ENCODE measurements around the gene PLEKHB2. TPM values are rescaled to one million over a fixed set of nuclear protein-coding genes. Genes with fewer than 3 reads are reported as not detected.

Gene PLEKHB2
- total and polyA plus RNA-seq, 10 of the 15 experiments (the other 5 are each of a cell fraction or from before 2014, with no cell fraction given): 12.3 to 55.6 (median 26.2) TPM

DNA sequence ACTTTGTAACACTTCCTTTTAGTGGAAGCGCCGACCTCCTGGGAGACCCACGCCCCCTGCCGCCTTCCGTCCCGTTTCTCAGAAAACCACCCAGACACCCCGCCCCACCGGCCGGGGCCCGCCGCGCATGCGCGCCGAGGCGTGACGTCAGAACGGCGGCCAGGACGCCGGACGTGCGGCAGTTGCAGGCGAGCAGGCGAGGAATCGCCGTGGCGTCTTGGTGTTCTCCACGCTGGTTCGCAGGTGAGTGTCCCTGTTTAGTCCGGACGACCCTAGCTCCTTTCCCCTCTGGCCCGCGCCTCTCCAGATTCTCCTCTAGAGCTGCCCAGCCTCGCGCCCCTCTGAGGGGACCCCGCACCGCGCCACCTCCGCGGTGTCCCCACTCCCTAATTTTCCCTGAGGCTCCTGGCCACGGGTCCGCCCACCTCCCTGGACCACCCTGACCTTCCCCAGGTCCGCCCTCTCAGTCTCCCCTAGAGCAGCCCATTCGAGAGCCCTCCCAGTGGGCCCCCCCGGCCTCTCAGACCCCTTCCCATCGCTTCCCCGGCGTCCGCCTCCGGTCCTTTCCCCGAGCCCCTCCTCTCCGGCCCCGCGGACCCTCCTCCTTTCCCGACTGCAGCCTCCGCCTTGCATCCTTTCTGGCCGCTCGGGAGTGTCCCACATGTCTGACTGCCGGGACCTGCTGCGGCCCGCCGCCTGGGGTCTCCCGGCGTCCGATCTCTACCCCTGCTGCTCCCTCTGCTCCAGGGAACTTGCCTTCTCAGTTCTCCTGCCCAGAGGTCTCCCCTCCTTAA, at the start of gene PLEKHB2 (continued):
- TF ChIP-seq, protein P1, sequence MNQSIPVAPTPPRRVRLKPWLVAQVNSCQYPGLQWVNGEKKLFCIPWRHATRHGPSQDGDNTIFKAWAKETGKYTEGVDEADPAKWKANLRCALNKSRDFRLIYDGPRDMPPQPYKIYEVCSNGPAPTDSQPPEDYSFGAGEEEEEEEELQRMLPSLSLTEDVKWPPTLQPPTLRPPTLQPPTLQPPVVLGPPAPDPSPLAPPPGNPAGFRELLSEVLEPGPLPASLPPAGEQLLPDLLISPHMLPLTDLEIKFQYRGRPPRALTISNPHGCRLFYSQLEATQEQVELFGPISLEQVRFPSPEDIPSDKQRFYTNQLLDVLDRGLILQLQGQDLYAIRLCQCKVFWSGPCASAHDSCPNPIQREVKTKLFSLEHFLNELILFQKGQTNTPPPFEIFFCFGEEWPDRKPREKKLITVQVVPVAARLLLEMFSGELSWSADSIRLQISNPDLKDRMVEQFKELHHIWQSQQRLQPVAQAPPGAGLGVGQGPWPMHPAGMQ (IDR thresholded peaks at IDR 0.05; ENCODE audit: borderline replicate concordance): no peak
- TF ChIP-seq CREM (IDR thresholded peaks at IDR 0.05; ENCODE audit: low read depth) (peak; percentile 85), MTA3 (IDR thresholded peaks at IDR 0.05; ENCODE audit: borderline replicate concordance, low read length) (no peak), HDAC6 (IDR thresholded peaks at IDR 0.05; ENCODE audit: unreplicated experiment) (no peak), CREB1 (IDR thresholded peaks at IDR 0.05; ENCODE audit: low read depth) (peak; percentile 86), GATAD2B (conservative IDR thresholded peaks at IDR 0.05; ENCODE audit: low read depth) (no peak; the same call in 1 of the 2 replicates), MYB (IDR thresholded peaks at IDR 0.05; ENCODE audit: borderline replicate concordance, low read depth, low read length) (peak; percentile 54; the same call in 1 of the 2 replicates), POLR2AphosphoS5 (IDR thresholded peaks at IDR 0.05; ENCODE audit: low read length) (peak; percentile 93; the same call in 1 of the 2 replicates), JUNB (IDR thresholded peaks at IDR 0.05) (no peak), ZZZ3 (IDR thresholded peaks at IDR 0.05; ENCODE audit: control insufficient read depth, insufficient read length, low read depth) (no peak), SIN3A (IDR thresholded peaks at IDR 0.05; ENCODE audit: low read depth, low read length) (peak; percentile 84), HCFC1 (IDR thresholded peaks at IDR 0.05; ENCODE audit: low read length) (no peak), BACH1 (IDR thresholded peaks at IDR 0.05; ENCODE audit: borderline replicate concordance) (peak; percentile 61; the same call in 1 of the 2 replicates), PAX5 (IDR thresholded peaks at IDR 0.05; ENCODE audit: borderline replicate concordance, low read depth, low read length) (peak; percentile 46; the same call in 1 of the 2 replicates), SMARCA5 (IDR thresholded peaks at IDR 0.05) (peak; percentile 60; the same call in 1 of the 2 replicates)
- TF ChIP-seq, protein P2, sequence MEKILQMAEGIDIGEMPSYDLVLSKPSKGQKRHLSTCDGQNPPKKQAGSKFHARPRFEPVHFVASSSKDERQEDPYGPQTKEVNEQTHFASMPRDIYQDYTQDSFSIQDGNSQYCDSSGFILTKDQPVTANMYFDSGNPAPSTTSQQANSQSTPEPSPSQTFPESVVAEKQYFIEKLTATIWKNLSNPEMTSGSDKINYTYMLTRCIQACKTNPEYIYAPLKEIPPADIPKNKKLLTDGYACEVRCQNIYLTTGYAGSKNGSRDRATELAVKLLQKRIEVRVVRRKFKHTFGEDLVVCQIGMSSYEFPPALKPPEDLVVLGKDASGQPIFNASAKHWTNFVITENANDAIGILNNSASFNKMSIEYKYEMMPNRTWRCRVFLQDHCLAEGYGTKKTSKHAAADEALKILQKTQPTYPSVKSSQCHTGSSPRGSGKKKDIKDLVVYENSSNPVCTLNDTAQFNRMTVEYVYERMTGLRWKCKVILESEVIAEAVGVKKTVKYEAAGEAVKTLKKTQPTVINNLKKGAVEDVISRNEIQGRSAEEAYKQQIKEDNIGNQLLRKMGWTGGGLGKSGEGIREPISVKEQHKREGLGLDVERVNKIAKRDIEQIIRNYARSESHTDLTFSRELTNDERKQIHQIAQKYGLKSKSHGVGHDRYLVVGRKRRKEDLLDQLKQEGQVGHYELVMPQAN (conservative IDR thresholded peaks at IDR 0.05): no peak; the same call in 1 of the 2 replicates
- TF ChIP-seq, protein P3, sequence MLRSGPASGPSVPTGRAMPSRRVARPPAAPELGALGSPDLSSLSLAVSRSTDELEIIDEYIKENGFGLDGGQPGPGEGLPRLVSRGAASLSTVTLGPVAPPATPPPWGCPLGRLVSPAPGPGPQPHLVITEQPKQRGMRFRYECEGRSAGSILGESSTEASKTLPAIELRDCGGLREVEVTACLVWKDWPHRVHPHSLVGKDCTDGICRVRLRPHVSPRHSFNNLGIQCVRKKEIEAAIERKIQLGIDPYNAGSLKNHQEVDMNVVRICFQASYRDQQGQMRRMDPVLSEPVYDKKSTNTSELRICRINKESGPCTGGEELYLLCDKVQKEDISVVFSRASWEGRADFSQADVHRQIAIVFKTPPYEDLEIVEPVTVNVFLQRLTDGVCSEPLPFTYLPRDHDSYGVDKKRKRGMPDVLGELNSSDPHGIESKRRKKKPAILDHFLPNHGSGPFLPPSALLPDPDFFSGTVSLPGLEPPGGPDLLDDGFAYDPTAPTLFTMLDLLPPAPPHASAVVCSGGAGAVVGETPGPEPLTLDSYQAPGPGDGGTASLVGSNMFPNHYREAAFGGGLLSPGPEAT (IDR thresholded peaks at IDR 0.05; ENCODE audit: low read depth): peak; percentile 79
- TF ChIP-seq, protein P4, sequence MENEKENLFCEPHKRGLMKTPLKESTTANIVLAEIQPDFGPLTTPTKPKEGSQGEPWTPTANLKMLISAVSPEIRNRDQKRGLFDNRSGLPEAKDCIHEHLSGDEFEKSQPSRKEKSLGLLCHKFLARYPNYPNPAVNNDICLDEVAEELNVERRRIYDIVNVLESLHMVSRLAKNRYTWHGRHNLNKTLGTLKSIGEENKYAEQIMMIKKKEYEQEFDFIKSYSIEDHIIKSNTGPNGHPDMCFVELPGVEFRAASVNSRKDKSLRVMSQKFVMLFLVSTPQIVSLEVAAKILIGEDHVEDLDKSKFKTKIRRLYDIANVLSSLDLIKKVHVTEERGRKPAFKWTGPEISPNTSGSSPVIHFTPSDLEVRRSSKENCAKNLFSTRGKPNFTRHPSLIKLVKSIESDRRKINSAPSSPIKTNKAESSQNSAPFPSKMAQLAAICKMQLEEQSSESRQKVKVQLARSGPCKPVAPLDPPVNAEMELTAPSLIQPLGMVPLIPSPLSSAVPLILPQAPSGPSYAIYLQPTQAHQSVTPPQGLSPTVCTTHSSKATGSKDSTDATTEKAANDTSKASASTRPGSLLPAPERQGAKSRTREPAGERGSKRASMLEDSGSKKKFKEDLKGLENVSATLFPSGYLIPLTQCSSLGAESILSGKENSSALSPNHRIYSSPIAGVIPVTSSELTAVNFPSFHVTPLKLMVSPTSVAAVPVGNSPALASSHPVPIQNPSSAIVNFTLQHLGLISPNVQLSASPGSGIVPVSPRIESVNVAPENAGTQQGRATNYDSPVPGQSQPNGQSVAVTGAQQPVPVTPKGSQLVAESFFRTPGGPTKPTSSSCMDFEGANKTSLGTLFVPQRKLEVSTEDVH (IDR thresholded peaks at IDR 0.05; ENCODE audit: low read depth, partially characterized antibody): no peak

Data from GM12878 (cell line).